Measurements from ENCODE around the gene HES3.

HES3 gene

DNA sequence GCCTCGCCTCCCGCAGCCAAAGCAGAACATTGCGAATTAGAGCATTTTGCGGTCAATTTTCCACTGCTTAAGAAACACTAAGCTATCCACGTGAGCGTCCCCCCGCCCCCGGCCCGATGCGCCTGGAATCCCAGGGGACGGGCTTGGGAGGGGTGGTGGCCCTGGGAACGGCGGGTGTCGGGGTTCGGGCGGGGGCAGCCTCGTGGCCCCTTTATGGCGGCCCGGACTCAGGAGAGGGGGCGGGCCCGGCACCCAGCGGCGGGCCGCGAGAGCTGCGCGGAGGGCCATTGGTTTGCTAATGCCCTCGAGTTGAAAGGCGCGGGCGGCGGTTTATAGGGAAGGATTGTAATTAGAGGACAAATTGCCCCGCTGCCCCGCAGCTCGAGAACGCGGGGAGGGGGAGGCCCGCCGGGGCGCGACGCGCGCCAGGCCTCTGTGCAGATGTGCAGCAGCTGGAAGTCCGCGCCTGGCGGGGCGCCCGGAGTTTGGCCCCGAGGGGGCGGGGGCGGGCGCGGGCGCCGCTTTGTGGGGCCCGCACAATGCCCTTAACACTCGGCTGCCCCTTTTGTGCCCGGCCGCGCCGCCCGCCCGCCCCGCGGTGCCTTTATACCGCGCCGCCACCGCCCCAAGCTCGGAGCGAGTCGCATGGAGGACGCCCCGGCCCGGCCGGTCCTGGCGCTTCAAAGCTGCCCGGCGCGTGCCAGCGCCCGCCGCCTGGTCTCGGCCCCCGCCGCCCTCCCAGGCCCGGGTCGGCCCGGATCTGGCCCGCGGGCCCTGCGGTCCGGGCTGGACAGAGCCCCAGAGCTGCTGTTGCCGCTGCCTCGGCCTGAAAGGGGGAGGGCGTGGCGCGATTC lies 1.9 kb upstream of the HES3 start:
- H3K36me3 ChIP-seq: no peaks in the 10 kb centered on the region
- peaks cover 0 to 10% of the 10 kb centered on the region in 2 experiments for H3K4me1 ChIP-seq (ENCODE audit: control insufficient read depth in 1 of 2, insufficient read depth in 1 of 2, low read depth in 1 of 2, low read length in 1 of 2)
- TF ChIP-seq CTCF (IDR thresholded peaks at IDR 0.05): no peak
- H3K27ac ChIP-seq: no peak overlapping the region
- H3K9me3 ChIP-seq: no peaks in the 10 kb centered on the region
- H3K27me3 ChIP-seq: peaks cover 100% of the 10 kb centered on the region
- no peak overlapping the region for H3K4me3 ChIP-seq (ENCODE audit: low read depth in 1 of 2, low read length in 1 of 2)

GRCh38 chr1:6243053-6243834 lies 735 bp upstream of the HES3 start:
- Histone ChIP-seq H3K4me3 (ENCODE audit: low read depth in 1 of 2, low read length in 1 of 2) (no peak overlapping the region), H3K27ac (no peak overlapping the region), H3K27me3 (peaks cover 100% of the 10 kb centered on the region), H3K36me3 (no peaks in the 10 kb centered on the region), H3K4me1 (ENCODE audit: control insufficient read depth in 1 of 2, insufficient read depth in 1 of 2, low read depth in 1 of 2, low read length in 1 of 2) (peaks cover 0 to 10% of the 10 kb centered on the region in 2 experiments), H3K9me3 (no peaks in the 10 kb centered on the region)
- no peak for TF ChIP-seq CTCF (IDR thresholded peaks at IDR 0.05)

DNA sequence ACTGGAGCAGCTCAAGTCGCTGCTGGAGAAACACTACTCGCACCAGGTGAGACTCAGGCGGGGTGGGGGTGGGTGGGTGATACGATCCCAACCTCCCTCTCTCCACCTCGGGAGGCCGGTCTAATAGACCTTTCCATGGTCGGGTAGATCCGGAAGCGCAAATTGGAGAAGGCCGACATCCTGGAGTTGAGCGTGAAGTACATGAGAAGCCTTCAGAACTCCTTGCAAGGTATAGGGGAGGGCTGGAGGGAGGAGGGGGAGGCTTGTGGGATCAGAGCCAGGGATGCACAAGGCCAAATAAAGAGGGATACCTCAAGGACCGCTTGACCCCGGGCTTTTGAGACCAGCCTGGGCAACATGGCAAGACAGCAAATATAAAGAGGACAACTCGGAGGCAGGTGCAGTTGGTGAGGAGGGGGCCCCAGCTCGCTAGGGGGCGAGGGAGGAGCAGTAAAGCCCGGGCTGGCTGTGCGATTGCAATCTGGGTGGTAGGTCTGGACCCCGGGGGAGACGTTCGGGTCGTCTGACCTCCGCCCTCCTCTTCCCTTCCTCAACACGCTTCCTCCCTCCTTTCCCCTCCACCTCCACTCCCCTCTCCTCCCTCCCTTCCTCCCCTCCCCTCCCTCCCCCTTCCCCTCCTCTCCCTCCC lies 546 bp downstream of the HES3 start:
- H3K4me1 ChIP-seq (ENCODE audit: control insufficient read depth in 1 of 2, insufficient read depth in 1 of 2, low read depth in 1 of 2, low read length in 1 of 2): peaks cover 0 to 10% of the 10 kb centered on the region in 2 experiments
- H3K9me3 ChIP-seq: no peaks in the 10 kb centered on the region
- no peak overlapping the region for H3K27ac ChIP-seq
- H3K36me3 ChIP-seq: no peaks in the 10 kb centered on the region
- H3K4me3 ChIP-seq (ENCODE audit: low read depth in 1 of 2, low read length in 1 of 2): no peak overlapping the region
- H3K27me3 ChIP-seq: peaks cover 100% of the 10 kb centered on the region
- TF ChIP-seq CTCF (IDR thresholded peaks at IDR 0.05): no peak

DNA sequence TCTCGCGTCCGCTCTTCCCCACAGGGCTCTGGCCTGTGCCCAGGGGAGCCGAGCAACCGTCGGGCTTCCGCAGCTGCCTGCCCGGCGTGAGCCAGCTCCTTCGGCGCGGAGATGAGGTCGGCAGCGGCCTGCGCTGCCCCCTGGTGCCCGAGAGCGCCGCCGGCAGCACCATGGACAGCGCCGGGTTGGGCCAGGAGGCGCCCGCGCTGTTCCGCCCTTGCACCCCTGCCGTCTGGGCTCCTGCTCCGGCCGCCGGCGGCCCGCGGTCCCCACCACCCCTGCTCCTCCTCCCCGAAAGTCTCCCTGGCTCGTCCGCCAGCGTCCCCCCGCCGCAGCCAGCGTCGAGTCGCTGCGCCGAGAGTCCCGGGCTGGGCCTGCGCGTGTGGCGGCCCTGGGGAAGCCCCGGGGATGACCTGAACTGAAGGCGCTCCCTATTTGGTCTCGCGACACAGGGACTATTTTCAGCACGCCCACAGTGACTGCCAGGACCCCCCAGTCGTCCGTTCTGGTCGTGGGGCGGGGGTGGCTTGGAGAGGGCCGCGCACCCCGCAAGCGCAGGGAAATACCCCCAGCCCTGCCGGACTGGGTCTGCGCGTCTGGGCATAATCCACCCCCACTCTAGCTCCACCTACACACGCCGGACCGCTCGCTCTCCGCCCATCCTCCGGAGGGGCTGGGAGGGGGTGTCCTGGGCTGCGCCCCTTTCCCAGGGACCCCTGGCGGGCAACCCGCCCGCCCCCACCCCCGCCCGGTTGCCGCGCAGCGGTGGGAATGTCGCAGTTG lies 1.3 kb downstream of the HES3 start:
- no peak overlapping the region for H3K4me3 ChIP-seq (ENCODE audit: low read depth in 1 of 2, low read length in 1 of 2)
- peaks cover 0 to 10% of the 10 kb centered on the region in 2 experiments for H3K4me1 ChIP-seq (ENCODE audit: control insufficient read depth in 1 of 2, insufficient read depth in 1 of 2, low read depth in 1 of 2, low read length in 1 of 2)
- no peaks in the 10 kb centered on the region for H3K36me3 ChIP-seq
- H3K27ac ChIP-seq: no peak overlapping the region
- no peak for TF ChIP-seq CTCF (IDR thresholded peaks at IDR 0.05)
- peaks cover 100% of the 10 kb centered on the region for H3K27me3 ChIP-seq
- no peaks in the 10 kb centered on the region for H3K9me3 ChIP-seq
